BLaER1 treated with 17β-estradiol and CSF1 and Interleukin-3, amounts not matched to agents 10 nM and 100 nM (cell line): Measurements from ENCODE around the gene LITAF.
A peak's percentile ranks its signal among the peaks of the same experiment; 100 is the strongest.

ENCODE experiments used
- H3K27ac ChIP-seq, 11 experiments: shearing (Covaris generic); formaldehyde crosslinking; 2 replicates each; pipeline ENCODE4 v1.8.1; 2022
- H3K27me3 ChIP-seq, 11 experiments: shearing (Covaris generic); formaldehyde crosslinking; 2 replicates each; pipeline ENCODE4 v1.8.1; 2022
- H3K36me3 ChIP-seq, 11 experiments: shearing (Covaris generic); formaldehyde crosslinking; 2 replicates each; pipeline ENCODE4 v1.8.1; 2022
- H3K4me1 ChIP-seq, 10 experiments: shearing (Covaris generic); formaldehyde crosslinking; 2 replicates each; pipeline ENCODE4 v1.8.1; 2022
- H3K4me2 ChIP-seq, 11 experiments: shearing (Covaris generic); formaldehyde crosslinking; 2 replicates each; pipeline ENCODE4 v1.8.1; 2022
- H3K4me3 ChIP-seq, 10 experiments: shearing (Covaris generic); formaldehyde crosslinking; 2 replicates each; pipeline ENCODE4 v1.8.1; 2022
- H3K9ac ChIP-seq, 11 experiments: shearing (Covaris generic); formaldehyde crosslinking; 2 replicates each; pipeline ENCODE4 v1.8.1; 2022
- H3K9me3 ChIP-seq, 11 experiments: shearing (Covaris generic); formaldehyde crosslinking; replicated peaks in 1 of 11; 2 replicates each; pipeline ENCODE4 v1.8.1; 2022
- H4K20me1 ChIP-seq, 11 experiments: shearing (Covaris generic); formaldehyde crosslinking; 2 replicates each; pipeline ENCODE4 v1.8.1; 2022
- Cebpa-rat ChIP-seq, 11 experiments: shearing (Covaris generic); IDR thresholded peaks; 2 replicates each; pipeline ENCODE4 v1.8.1; 2022

Gene LITAF

GRCh38 chr16:11586856-11587642 is at the start of gene LITAF:
LITAF (minus strand) TSS chr16:11586919; CDS start chr16:11556730, 30,189 bp downstream.
- Histone ChIP-seq H3K9ac (peak within 1 kb of the TSS; percentile 82 to 96 (median 91)), H3K27me3 (peaks cover 0 to 46% (median 26%) of the 10 kb centered on the region in 11 experiments; a peak in 15 of 22 replicates), H4K20me1 (peaks cover 10 to 39% (median 28%) of the 10 kb centered on the region in 11 experiments; a peak in 20 of 22 replicates), H3K4me3 (peak within 1 kb of the TSS; percentile 72 to 93 (median 84)), H3K4me2 (peak within 1 kb of the TSS; percentile 82 to 99 (median 97)), H3K9me3 (no peaks in the 10 kb centered on the region), H3K36me3 (peaks cover 0 to 15% (median 5%) of the 10 kb centered on the region in 11 experiments; a peak in 7 of 22 replicates), H3K4me1 (peaks cover 43 to 66% (median 62%) of the 10 kb centered on the region in 10 experiments), H3K27ac (peak within 1 kb of the TSS; percentile 77 to 94 (median 88))
- no peak for TF ChIP-seq Cebpa-rat (IDR thresholded peaks at IDR 0.05)

GRCh38 chr16:11636172-11636721 is 49.5 kb upstream of the LITAF start:
- Histone ChIP-seq H3K4me2 (no peak overlapping the region), H4K20me1 (no peaks in the 10 kb centered on the region), H3K4me3 (no peak overlapping the region), H3K36me3 (no peaks in the 10 kb centered on the region), H3K9me3 (no peaks in the 10 kb centered on the region), H3K27ac (no peak overlapping the region), H3K9ac (no peak overlapping the region), H3K27me3 (no peaks in the 10 kb centered on the region), H3K4me1 (peaks cover 37 to 63% (median 45%) of the 10 kb centered on the region in 10 experiments)
- TF ChIP-seq Cebpa-rat (IDR thresholded peaks at IDR 0.05) = no peak

- no peaks in the 10 kb centered on the region for H3K9me3 ChIP-seq
- no peak overlapping the region for H3K9ac ChIP-seq
- no peak overlapping the region for H3K4me2 ChIP-seq
- no peak for TF ChIP-seq Cebpa-rat (IDR thresholded peaks at IDR 0.05)
- no peak overlapping the region for H3K27ac ChIP-seq
- no peak overlapping the region for H3K4me3 ChIP-seq
- no peaks in the 10 kb centered on the region for H3K27me3 ChIP-seq
- H3K36me3 ChIP-seq = no peaks in the 10 kb centered on the region
- peaks cover 37 to 63% (median 45%) of the 10 kb centered on the region in 10 experiments for H3K4me1 ChIP-seq
- H4K20me1 ChIP-seq = no peaks in the 10 kb centered on the region
These were observed 49.0 kb upstream of the LITAF start for GRCh38 chr16:11635679-11636171.

GRCh38 chr16:11635113-11635652 is 48.5 kb upstream of the LITAF start:
- H3K9ac ChIP-seq = no peak overlapping the region
- H3K36me3 ChIP-seq = no peaks in the 10 kb centered on the region
- H3K9me3 ChIP-seq = no peaks in the 10 kb centered on the region
- H3K27ac ChIP-seq = no peak overlapping the region
- no peak overlapping the region for H3K4me2 ChIP-seq
- H3K27me3 ChIP-seq = no peaks in the 10 kb centered on the region
- no peak for TF ChIP-seq Cebpa-rat (IDR thresholded peaks at IDR 0.05)
- H4K20me1 ChIP-seq = no peaks in the 10 kb centered on the region
- H3K4me3 ChIP-seq = no peak overlapping the region
- peaks cover 37 to 63% (median 45%) of the 10 kb centered on the region in 10 experiments for H3K4me1 ChIP-seq

GRCh38 chr16:11634312-11634711 is 47.6 kb upstream of the LITAF start:
- H3K9ac ChIP-seq = no peak overlapping the region
- no peaks in the 10 kb centered on the region for H3K9me3 ChIP-seq
- no peak overlapping the region for H3K27ac ChIP-seq
- no peaks in the 10 kb centered on the region for H3K36me3 ChIP-seq
- no peaks in the 10 kb centered on the region for H3K27me3 ChIP-seq
- H4K20me1 ChIP-seq = no peaks in the 10 kb centered on the region
- peak overlapping the region in 3 of 11 experiments; percentile 8 to 46 (median 20); a peak in 2 of 22 replicates for H3K4me2 ChIP-seq
- peaks cover 39 to 63% (median 49%) of the 10 kb centered on the region in 10 experiments for H3K4me1 ChIP-seq
- no peak overlapping the region for H3K4me3 ChIP-seq
- TF ChIP-seq Cebpa-rat (IDR thresholded peaks at IDR 0.05) = no peak

- peak overlapping the region in 2 of 11 experiments; percentile 33 to 63; a peak in 1 of 22 replicates for H3K27ac ChIP-seq
- H3K9ac ChIP-seq = peak overlapping the region in 2 of 11 experiments; percentile 22 to 36; a peak in 1 of 22 replicates
- no peaks in the 10 kb centered on the region for H3K9me3 ChIP-seq
- H4K20me1 ChIP-seq = no peaks in the 10 kb centered on the region; a peak in 1 of 22 replicates
- no peaks in the 10 kb centered on the region for H3K36me3 ChIP-seq
- no peak for TF ChIP-seq Cebpa-rat (IDR thresholded peaks at IDR 0.05)
- peak overlapping the region; percentile 55 to 97 (median 92); a peak in 21 of 22 replicates for H3K4me2 ChIP-seq
- H3K4me3 ChIP-seq = no peak overlapping the region
- peaks cover 51 to 69% (median 60%) of the 10 kb centered on the region in 10 experiments for H3K4me1 ChIP-seq
- no peaks in the 10 kb centered on the region for H3K27me3 ChIP-seq
These were observed 46.4 kb upstream of the LITAF start for GRCh38 chr16:11633113-11633512.

- Histone ChIP-seq H3K27me3 (no peaks in the 10 kb centered on the region), H3K9me3 (no peaks in the 10 kb centered on the region), H3K9ac (peak overlapping the region in 7 of 11 experiments; percentile 17 to 42 (median 34); a peak in 10 of 22 replicates), H3K27ac (peak overlapping the region in 10 of 11 experiments; percentile 8 to 93 (median 36); a peak in 13 of 22 replicates), H3K4me2 (peak overlapping the region; percentile 55 to 97 (median 92)), H3K36me3 (no peaks in the 10 kb centered on the region), H3K4me3 (no peak overlapping the region), H3K4me1 (peaks cover 57 to 75% (median 66%) of the 10 kb centered on the region in 10 experiments), H4K20me1 (no peaks in the 10 kb centered on the region; a peak in 1 of 22 replicates)
- TF ChIP-seq Cebpa-rat (IDR thresholded peaks at IDR 0.05) = no peak
These were observed 45.8 kb upstream of the LITAF start for GRCh38 chr16:11632455-11632939.

GRCh38 chr16:11631214-11631613 is 44.5 kb upstream of the LITAF start:
- Histone ChIP-seq H3K4me3 (no peak overlapping the region), H3K9ac (no peak overlapping the region; a peak in 1 of 22 replicates), H3K4me1 (peaks cover 70 to 88% (median 79%) of the 10 kb centered on the region in 10 experiments), H3K36me3 (no peaks in the 10 kb centered on the region), H4K20me1 (no peaks in the 10 kb centered on the region; a peak in 1 of 22 replicates), H3K27ac (peak overlapping the region in 3 of 11 experiments; percentile 92 to 93 (median 92); a peak in 7 of 22 replicates), H3K4me2 (peak overlapping the region; percentile 75 to 99 (median 96); a peak in 20 of 22 replicates), H3K27me3 (no peaks in the 10 kb centered on the region), H3K9me3 (no peaks in the 10 kb centered on the region)
- no peak for TF ChIP-seq Cebpa-rat (IDR thresholded peaks at IDR 0.05)

GRCh38 chr16:11630768-11631056 is 44.0 kb upstream of the LITAF start:
- H3K27me3 ChIP-seq = no peaks in the 10 kb centered on the region
- peak overlapping the region in 4 of 11 experiments; percentile 77 to 81 (median 80); a peak in 9 of 22 replicates for H3K9ac ChIP-seq
- H3K4me2 ChIP-seq = peak overlapping the region; percentile 75 to 99 (median 96)
- H3K4me1 ChIP-seq = peaks cover 75 to 93% (median 84%) of the 10 kb centered on the region in 10 experiments
- no peak for TF ChIP-seq Cebpa-rat (IDR thresholded peaks at IDR 0.05)
- peak overlapping the region in 7 of 11 experiments; percentile 79 to 93 (median 89); a peak in 12 of 22 replicates for H3K27ac ChIP-seq
- no peak overlapping the region for H3K4me3 ChIP-seq
- no peaks in the 10 kb centered on the region; a peak in 1 of 22 replicates for H4K20me1 ChIP-seq
- no peaks in the 10 kb centered on the region for H3K36me3 ChIP-seq
- no peaks in the 10 kb centered on the region for H3K9me3 ChIP-seq
